Activated CD4-positive, alpha-beta T cell treated with anti-CD3 and anti-CD28 coated beads for 36 hours (primary cell): ENCODE data around the gene SRMS. TPM values are rescaled to one million over a fixed set of nuclear protein-coding genes. Genes with fewer than 3 reads are reported as not detected.

Source experiments
- ATAC-seq: fragments of 200-7000 bp; cut with Tn5 transposase; one replicate; pipeline ENCODE4 v1.10.0; 2021; ENCODE audit warnings: mild to moderate bottlenecking, moderate library complexity
- CTCF ChIA-PET: fragments of 350-600 bp; sonication (Branson Sonifier 250); formaldehyde crosslinking; loops from one replicate; lab custom pipeline; 2021; ENCODE audit warnings: antibody characterized with exemption; lab: Charles Lee
- POLR2A ChIA-PET: fragments of 350-600 bp; sonication (Branson Sonifier 250); formaldehyde crosslinking; loops from one replicate; lab custom pipeline; 2021; ENCODE audit warnings: antibody characterized with exemption, inconsistent platforms; lab: Charles Lee
- DNase-seq: peaks from one replicate; pipeline ENCODE4 v3.0.0-alpha.2; 2020
- H3K27ac Mint-ChIP-seq: one replicate; pipeline ENCODE4 v1.8.0; 2021; ENCODE audit warnings: mixed read lengths
- H3K27me3 Mint-ChIP-seq: one replicate; pipeline ENCODE4 v1.8.0; 2021; ENCODE audit warnings: mixed read lengths
- H3K36me3 Mint-ChIP-seq: one replicate; pipeline ENCODE4 v1.8.0; 2021; ENCODE audit warnings: low read depth, mixed read lengths
- H3K4me1 Mint-ChIP-seq: one replicate; pipeline ENCODE4 v1.8.0; 2021; ENCODE audit warnings: mixed read lengths
- H3K4me3 Mint-ChIP-seq: one replicate; pipeline ENCODE4 v1.8.0; 2021; ENCODE audit warnings: mild to moderate bottlenecking, moderate library complexity, mixed read lengths
- H3K9me3 Mint-ChIP-seq: one replicate; pipeline ENCODE4 v1.8.0; 2021; ENCODE audit warnings: low read depth, mixed read lengths
- intact Hi-C, 2 experiments: fragments of 100-400 bp; cut with DNase I in 1 of 2; cut with micrococcal nuclease in 1 of 2; formaldehyde crosslinking; loops; one replicate each; pipeline versions ENCODE4 v1.14.2 to v1.15.1; 2022 to 2024; cut with DNase I, micrococcal nuclease
- total RNA-seq, 2 experiments: library from RNA; stranded (reverse); gene quantifications; one replicate each; pipeline ENCODE4 v1.2.3, GENCODE V29; 2021

The SRMS gene
- total RNA-seq, 2 experiments from 2014 or later = not detected

DNA sequence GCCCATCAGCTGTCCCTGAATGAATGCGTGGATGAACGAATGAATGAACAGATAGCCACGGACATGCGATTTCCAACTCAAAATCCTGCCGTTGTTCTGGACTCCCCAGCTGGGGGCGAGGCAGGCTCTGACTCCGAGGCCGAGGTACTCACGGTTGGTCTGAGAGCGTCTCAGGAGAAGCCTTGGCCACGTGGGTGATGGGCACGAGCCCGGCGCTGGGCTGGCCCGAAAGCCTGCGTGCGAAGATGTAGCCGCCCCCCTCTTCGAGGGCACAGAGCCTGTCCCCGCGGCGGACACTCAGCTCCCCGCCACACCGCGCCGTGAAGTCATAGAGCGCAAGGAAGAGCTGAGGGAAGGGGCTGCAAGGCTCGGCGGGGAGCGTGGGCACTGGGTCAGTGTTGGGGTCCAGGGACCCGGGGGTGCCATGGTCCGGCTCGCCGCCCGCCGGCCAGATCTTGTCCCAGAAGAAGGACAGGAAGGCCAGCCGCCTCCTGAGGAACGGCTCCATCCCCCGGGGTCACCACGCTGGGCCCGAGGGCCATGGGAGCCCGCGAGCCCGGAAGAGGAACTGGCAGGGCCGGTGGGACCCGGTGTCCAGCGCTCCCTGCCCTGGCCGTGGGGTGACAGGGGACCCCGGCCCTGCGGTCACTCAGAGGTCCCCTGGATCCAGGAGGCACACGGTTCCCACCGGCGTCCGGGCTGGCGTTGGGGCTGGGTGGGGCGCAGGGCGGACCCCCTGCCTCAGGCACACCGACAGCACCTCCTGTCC, 409 bp downstream of the SRMS start:
- CTCF ChIA-PET = interaction anchor here (1.5 kb wide), 1 partner anchor 10 kb away, joined by 7 read pairs; the partner anchor contains the start of gene PTK6

DNA sequence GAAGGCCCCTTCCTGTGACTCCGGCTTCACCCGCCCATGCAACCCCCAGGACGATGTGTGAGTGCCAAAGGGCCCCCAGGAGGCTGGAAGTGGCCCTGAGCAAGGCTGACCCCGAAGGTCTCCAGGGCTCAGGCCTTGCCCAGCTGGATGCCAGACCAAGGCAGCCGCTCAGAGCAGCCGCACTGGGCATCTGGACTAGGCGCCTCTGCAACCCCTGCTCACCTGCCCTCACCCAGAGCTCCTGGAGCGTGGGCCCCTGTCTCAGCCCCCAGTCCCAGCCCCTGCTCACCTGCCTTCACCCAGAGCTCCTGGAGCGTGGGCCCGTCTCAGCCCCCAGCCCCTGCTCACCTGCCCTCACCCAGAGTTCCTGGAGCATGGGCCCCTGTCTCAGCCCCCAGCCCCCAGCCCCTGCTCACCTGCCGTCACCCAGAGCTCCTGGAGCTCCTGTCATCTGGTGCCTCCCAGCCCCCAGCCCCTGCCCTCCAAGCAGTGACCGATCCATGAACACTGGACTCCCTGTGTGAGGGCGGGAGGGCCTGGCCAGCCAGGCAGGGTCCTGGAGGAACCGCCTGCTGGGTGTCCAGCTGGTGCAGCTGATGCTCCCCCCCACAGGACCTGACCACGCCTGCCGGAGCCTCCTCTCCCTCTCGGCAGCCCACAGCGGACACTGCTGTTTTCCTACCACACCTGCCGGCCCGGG, 1.1 kb downstream of the SRMS start:
- Mint-ChIP-seq H3K9me3 (no peaks in the 10 kb centered on the region), H3K4me3 (no peak overlapping the region), H3K4me1 (peaks cover 2% of the 10 kb centered on the region), H3K27me3 (no peaks in the 10 kb centered on the region), H3K36me3 (no peaks in the 10 kb centered on the region), H3K27ac (no peak overlapping the region)
- intact Hi-C loops = no loop called here
- POLR2A ChIA-PET = interaction anchor here (0.6 to 1.2 kb wide), 2 partner anchors 10 to 17 kb away, joined by 3 to 8 read pairs; no protein-coding TSS in a partner anchor
- CTCF ChIA-PET = interaction anchor here (1.5 kb wide), 1 partner anchor 9 kb away, joined by 7 read pairs; the partner anchor contains the start of gene PTK6
- DNase-seq (no peak), ATAC-seq (no peak)

More for the DNA sequence above, 409 bp downstream of the SRMS start:
- Mint-ChIP-seq H3K9me3 (no peaks in the 10 kb centered on the region), H3K27ac (no peak overlapping the region), H3K27me3 (no peaks in the 10 kb centered on the region), H3K36me3 (no peaks in the 10 kb centered on the region), H3K4me1 (peaks cover 2% of the 10 kb centered on the region), H3K4me3 (no peak overlapping the region)
- DNase-seq (no peak), ATAC-seq (no peak)
- POLR2A ChIA-PET = interaction anchor here (0.6 kb wide), 1 partner anchor 11 kb away, joined by 3 read pairs; no protein-coding TSS in a partner anchor
- intact Hi-C loops = no loop called here

DNA sequence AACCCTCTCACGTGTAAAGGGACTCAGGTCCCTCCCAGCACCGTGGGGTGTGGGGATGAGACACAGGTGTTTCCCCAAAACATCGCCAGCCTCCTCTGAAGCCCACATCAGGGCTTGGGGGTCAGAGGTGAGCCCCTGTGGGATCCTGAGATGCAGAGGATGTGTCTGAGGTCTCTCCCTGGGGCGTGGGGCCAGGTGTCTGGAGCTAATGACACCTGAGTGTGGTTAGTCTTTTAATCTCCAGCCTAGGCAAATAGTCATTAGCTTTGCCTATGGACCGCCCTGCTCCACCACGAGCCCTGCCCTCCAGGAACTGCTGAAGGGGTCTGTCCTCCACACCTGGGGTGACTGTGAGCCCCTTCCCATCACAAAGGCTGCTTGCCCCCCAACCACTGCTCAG, 1.7 kb downstream of the SRMS start:
- H3K36me3 Mint-ChIP-seq = no peaks in the 10 kb centered on the region
- ChIA-PET POLR2A (interaction anchor here (1.2 kb wide), 1 partner anchor 16 kb away, joined by 8 read pairs; no protein-coding TSS in a partner anchor), CTCF (interaction anchor here (1.5 kb wide), 1 partner anchor 9 kb away, joined by 7 read pairs; the partner anchor contains the start of gene PTK6)
- H3K27me3 Mint-ChIP-seq = no peaks in the 10 kb centered on the region
- H3K4me3 Mint-ChIP-seq = no peak overlapping the region
- H3K4me1 Mint-ChIP-seq = peaks cover 2% of the 10 kb centered on the region
- H3K27ac Mint-ChIP-seq = no peak overlapping the region
- H3K9me3 Mint-ChIP-seq = no peaks in the 10 kb centered on the region
- ATAC-seq (no peak), DNase-seq (no peak)
- intact Hi-C loops = no loop called here

DNA sequence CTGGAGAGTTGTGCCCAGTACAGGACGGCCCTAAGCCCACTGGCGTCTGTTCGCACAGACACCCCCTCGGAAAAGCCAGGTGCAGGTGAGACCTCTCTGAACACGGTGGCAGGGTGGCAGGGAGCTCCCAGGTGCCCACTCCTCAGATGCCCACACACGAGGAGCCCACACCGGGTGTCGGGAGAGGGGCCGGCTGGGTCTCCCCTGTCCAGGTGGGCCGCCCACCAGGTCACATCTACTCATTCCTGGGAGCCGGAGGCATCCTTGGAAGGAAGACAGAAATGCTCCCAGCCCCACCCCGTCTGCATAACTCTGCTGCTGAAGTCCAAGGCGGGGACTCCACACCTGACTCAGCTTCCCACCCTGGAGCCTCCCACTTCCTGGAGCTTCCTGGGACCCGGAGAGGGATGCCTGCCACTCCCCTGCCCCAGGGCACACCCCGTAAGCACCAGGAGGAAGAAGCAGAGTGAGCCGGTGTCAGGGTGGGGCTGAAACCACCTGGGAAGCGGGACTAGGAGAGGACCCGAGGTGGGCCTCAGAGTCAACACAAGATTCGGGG, 2.5 kb downstream of the SRMS start:
- H3K27me3 Mint-ChIP-seq = no peaks in the 10 kb centered on the region
- intact Hi-C loops = no loop called here
- H3K4me1 Mint-ChIP-seq = peaks cover 2% of the 10 kb centered on the region
- ATAC-seq (no peak), DNase-seq (no peak)
- no peak overlapping the region for H3K27ac Mint-ChIP-seq
- no peaks in the 10 kb centered on the region for H3K9me3 Mint-ChIP-seq
- ChIA-PET POLR2A (no interaction called here), CTCF (interaction anchor here (0.7 kb wide), 1 partner anchor 438 kb away, joined by 3 read pairs; no protein-coding TSS in a partner anchor)
- H3K4me3 Mint-ChIP-seq = no peak overlapping the region
- H3K36me3 Mint-ChIP-seq = no peaks in the 10 kb centered on the region

DNA sequence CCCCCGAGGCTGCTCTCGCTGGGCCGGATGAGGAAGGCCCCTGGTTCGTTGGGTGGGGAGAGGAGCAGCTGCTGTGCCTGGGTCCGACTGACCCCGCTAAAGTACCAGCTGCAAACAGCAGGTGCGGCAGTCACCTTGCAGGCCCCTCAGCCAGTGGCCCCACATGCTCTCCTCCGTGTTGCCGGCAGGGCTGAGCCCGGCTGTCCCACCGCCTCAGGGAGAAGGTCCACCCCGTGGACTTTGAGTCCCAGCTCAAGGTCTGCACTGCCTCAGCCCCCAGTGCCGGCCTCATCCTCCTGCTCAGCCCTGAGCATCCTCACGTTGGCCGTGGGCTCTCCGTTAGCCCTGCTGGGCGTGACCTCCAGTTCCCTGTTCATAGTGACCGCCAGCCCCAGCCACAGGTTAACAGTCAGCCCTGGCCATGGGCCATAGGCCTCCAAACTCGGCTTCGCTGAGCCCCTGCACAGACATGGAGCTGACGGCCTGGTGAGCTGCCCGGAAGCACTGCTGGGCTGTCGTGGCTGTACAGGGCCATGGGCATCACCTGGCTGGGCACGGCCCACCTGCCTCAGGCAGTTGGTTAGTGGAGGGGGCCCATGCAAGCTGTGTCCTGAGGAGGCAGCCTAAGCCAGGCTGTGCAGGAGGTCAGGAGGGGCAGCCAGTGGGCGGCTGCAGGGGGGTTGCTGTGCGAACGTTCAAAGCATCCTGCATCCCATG, 3.1 kb downstream of the SRMS start:
- Mint-ChIP-seq H3K4me1 (peaks cover under 1% of the 10 kb centered on the region), H3K9me3 (no peaks in the 10 kb centered on the region), H3K36me3 (no peaks in the 10 kb centered on the region), H3K4me3 (no peak overlapping the region), H3K27me3 (no peaks in the 10 kb centered on the region), H3K27ac (no peak overlapping the region)
- ATAC-seq = no peak
- POLR2A ChIA-PET = no interaction called here
- intact Hi-C loops = no loop called here
- no peak for DNase-seq
- CTCF ChIA-PET = interaction anchor here (0.6 to 0.7 kb wide), 2 partner anchors 138 to 438 kb away, joined by 3 read pairs; no protein-coding TSS in a partner anchor

DNA sequence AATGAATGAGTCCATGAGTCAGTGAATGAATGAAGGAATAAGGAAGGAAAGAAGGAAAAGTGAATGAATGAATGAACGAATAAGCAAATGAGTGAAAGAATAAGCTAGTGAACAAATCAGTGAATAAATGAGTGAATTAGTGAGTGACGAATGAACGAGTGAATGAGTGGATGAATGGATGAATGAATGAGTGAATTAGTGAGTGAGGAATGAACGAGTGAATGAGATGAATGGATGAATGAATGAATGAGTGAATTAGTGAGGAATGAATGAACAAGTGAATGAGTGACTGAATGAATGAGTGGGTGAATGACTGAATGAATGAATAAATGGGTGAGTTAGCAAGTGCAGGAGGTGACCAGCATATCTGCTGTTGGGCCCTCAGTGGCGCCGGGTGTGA, 3.8 kb downstream of the SRMS start:
- CTCF ChIA-PET = interaction anchor here (0.6 kb wide), 1 partner anchor 139 kb away, joined by 3 read pairs; no protein-coding TSS in a partner anchor
- no peak overlapping the region for H3K27ac Mint-ChIP-seq

DNA sequence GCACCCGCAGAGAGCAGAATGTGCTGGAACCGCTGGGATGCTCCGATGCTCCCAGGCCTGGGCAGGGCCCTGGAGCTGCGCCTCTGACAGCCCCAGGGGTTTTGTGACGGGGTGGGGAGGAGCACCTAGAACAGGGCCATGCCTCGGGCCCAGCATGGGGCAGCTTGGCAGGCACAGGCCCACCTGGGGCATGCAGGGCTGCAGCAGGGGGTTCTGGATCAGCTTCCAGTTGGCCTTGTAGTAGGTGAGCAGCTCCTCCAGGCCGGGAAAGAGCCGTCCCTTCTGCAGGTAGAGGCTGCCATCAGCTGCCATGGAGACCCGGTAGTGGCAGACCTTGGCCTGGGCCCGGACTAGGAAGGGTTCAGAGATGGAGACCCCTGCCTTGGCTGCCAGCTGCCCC, 4.4 kb downstream of the SRMS start:
- Mint-ChIP-seq H3K27me3 (no peaks in the 10 kb centered on the region), H3K27ac (no peak overlapping the region), H3K4me3 (no peak overlapping the region), H3K36me3 (no peaks in the 10 kb centered on the region), H3K9me3 (no peaks in the 10 kb centered on the region), H3K4me1 (peaks cover 3% of the 10 kb centered on the region)
- ChIA-PET POLR2A (no interaction called here), CTCF (interaction anchor here (0.6 kb wide), 1 partner anchor 107 kb away, joined by 4 read pairs; no protein-coding TSS in a partner anchor)
- no peak for DNase-seq
- intact Hi-C loops = no loop called here
- no peak for ATAC-seq

More for the DNA sequence above, 3.8 kb downstream of the SRMS start:
- Mint-ChIP-seq H3K4me3 (no peak overlapping the region), H3K4me1 (peaks cover under 1% of the 10 kb centered on the region), H3K27me3 (no peaks in the 10 kb centered on the region), H3K9me3 (no peaks in the 10 kb centered on the region), H3K36me3 (no peaks in the 10 kb centered on the region)
- intact Hi-C loops = no loop called here
- POLR2A ChIA-PET = no interaction called here
- ATAC-seq = no peak
- no peak for DNase-seq

DNA sequence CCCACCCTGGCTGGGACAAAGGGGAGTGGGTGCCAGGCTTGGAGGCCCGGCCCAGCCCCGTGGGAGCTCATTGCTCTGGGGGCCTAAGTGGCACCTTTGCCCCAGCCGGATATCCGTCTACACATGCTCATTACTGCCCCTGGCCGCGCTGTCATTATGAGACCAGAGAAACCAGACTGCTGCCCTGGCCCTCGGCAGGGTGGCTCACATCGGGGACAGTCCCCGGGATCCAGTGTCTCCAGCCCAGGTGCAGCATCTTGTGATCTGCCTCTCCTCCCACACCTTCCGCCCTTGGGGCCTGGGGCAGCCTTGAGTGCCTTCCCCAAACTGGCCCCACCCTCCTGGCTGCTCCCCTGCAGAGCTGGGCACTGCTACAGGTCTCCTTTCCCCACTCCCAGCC, 4.9 kb downstream of the SRMS start:
- Mint-ChIP-seq H3K9me3 (no peaks in the 10 kb centered on the region), H3K4me3 (no peak overlapping the region), H3K36me3 (no peaks in the 10 kb centered on the region), H3K4me1 (peaks cover 4% of the 10 kb centered on the region), H3K27me3 (no peaks in the 10 kb centered on the region), H3K27ac (no peak overlapping the region)
- POLR2A ChIA-PET = no interaction called here
- DNase-seq (no peak), ATAC-seq (no peak)
- intact Hi-C loops = no loop called here
- CTCF ChIA-PET = interaction anchor here (0.6 kb wide), 1 partner anchor 107 kb away, joined by 4 read pairs; no protein-coding TSS in a partner anchor

DNA sequence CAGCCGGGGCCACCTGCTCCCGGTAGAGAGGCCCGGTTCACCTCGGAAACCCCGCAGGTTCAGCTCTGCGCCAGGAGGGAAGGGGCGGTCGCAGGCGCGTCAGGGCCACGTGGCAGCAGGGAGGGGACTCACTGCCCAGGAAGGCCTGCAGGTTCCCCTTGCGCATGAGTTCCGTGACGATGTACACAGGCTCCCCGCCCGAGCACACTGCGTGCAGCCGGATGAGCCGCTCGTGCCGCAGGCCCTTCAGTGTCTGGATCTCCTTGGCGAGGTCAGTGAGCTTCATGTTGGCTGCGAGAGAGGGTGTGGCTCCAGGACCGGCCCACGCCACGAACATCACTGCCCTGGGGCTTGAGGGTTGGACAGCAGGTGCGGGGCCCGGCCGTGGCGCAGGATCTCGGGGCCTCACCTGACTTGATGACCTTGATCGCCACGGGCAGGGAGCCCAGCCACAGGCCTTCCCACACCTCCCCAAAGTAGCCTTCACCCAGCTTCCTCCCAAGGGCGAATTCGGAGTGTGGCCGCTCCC, 5.5 kb downstream of the SRMS start:
- Mint-ChIP-seq H3K27me3 (no peaks in the 10 kb centered on the region), H3K27ac (no peak overlapping the region), H3K36me3 (no peaks in the 10 kb centered on the region), H3K4me3 (no peak overlapping the region), H3K4me1 (peaks cover 5% of the 10 kb centered on the region), H3K9me3 (no peaks in the 10 kb centered on the region)
- DNase-seq (no peak), ATAC-seq (no peak)
- POLR2A ChIA-PET = no interaction called here
- CTCF ChIA-PET = no interaction called here
- intact Hi-C loops = no loop called here

DNA sequence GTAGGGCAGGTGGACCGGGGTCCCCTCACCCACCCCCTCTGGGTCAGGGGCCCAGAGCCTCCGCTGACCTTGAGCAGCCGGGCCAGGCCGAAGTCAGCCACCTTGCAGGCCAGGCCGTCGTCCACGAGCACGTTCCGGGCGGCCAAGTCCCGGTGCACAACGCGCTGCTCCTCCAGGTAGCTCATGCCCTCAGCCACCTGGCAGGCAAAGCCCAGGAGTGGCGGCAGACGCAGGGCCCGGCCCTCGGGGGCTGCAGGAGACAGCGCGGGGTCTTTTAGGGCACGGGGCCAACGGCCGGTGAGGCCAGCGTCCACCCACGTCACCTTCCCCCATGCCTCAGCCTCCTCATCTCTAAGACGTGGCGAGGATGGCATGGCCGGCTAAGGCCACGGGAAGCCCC, 6.2 kb downstream of the SRMS start:
- Mint-ChIP-seq H3K4me1 (peaks cover 8% of the 10 kb centered on the region), H3K27me3 (no peaks in the 10 kb centered on the region), H3K9me3 (no peaks in the 10 kb centered on the region), H3K27ac (no peak overlapping the region), H3K36me3 (no peaks in the 10 kb centered on the region), H3K4me3 (no peak overlapping the region)
- DNase-seq (no peak), ATAC-seq (no peak)
- ChIA-PET CTCF (no interaction called here), POLR2A (no interaction called here)
- intact Hi-C loops = no loop called here
